Measurements from ENCODE around the gene PRRC2A. TPM values are rescaled to one million over a fixed set of nuclear protein-coding genes. Genes with fewer than 3 reads are reported as not detected.

PRRC2A gene
- total RNA-seq, 1 experiment from 2014 or later: 509 TPM

DNA sequence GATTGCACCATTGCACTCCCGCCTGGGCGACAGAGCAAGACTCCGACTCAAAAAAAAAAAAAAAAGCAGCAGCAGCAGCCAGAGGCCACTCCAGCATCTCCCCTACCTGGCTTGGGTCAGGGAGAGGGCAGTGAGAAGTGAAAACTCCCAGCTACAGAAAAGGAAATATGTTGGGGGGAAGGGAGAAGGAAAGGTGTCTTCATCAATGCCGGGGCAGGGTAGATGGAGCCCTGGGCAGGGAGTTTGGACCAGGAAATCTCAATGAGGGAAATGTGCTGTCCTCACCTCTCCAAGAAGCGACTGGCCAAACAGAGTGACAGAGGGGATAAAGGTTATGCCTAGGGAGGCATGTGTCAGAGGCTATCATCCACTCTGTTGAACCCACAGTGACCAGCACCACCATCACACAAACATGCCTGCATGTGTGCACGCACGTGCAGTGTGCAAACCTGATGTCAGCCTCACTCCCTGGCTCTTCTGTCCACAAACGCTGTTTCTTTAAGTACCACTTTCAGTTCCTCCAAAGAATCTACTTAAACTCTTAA lies 6.4 kb upstream of the PRRC2A start:
- TF ChIP-seq, protein P1, sequence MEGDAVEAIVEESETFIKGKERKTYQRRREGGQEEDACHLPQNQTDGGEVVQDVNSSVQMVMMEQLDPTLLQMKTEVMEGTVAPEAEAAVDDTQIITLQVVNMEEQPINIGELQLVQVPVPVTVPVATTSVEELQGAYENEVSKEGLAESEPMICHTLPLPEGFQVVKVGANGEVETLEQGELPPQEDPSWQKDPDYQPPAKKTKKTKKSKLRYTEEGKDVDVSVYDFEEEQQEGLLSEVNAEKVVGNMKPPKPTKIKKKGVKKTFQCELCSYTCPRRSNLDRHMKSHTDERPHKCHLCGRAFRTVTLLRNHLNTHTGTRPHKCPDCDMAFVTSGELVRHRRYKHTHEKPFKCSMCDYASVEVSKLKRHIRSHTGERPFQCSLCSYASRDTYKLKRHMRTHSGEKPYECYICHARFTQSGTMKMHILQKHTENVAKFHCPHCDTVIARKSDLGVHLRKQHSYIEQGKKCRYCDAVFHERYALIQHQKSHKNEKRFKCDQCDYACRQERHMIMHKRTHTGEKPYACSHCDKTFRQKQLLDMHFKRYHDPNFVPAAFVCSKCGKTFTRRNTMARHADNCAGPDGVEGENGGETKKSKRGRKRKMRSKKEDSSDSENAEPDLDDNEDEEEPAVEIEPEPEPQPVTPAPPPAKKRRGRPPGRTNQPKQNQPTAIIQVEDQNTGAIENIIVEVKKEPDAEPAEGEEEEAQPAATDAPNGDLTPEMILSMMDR (IDR thresholded peaks at IDR 0.05; ENCODE audit: unreplicated experiment): no peak
- intact Hi-C loops (cut with micrococcal nuclease; ENCODE audit: unreplicated experiment): no loop called here
- Mint-ChIP-seq H3K4me3 (ENCODE audit: low read depth, unreplicated experiment) (no peak overlapping the region), H3K36me3 (ENCODE audit: insufficient read depth, unreplicated experiment) (no peaks in the 10 kb centered on the region), H3K27ac (ENCODE audit: unreplicated experiment) (no peak overlapping the region), H3K27me3 (ENCODE audit: unreplicated experiment) (peaks cover 53% of the 10 kb centered on the region), H3K4me1 (ENCODE audit: low read depth, unreplicated experiment) (no peaks in the 10 kb centered on the region), H3K9me3 (ENCODE audit: low read depth, unreplicated experiment) (no peaks in the 10 kb centered on the region)
- CTCF ChIA-PET: interaction anchor here (1.1 kb wide), 1 partner anchor 16 kb away, joined by 4 read pairs; no protein-coding TSS in a partner anchor
- no peak for DNase-seq
- no TSS peak for BruUV-seq (replicated peaks)

DNA sequence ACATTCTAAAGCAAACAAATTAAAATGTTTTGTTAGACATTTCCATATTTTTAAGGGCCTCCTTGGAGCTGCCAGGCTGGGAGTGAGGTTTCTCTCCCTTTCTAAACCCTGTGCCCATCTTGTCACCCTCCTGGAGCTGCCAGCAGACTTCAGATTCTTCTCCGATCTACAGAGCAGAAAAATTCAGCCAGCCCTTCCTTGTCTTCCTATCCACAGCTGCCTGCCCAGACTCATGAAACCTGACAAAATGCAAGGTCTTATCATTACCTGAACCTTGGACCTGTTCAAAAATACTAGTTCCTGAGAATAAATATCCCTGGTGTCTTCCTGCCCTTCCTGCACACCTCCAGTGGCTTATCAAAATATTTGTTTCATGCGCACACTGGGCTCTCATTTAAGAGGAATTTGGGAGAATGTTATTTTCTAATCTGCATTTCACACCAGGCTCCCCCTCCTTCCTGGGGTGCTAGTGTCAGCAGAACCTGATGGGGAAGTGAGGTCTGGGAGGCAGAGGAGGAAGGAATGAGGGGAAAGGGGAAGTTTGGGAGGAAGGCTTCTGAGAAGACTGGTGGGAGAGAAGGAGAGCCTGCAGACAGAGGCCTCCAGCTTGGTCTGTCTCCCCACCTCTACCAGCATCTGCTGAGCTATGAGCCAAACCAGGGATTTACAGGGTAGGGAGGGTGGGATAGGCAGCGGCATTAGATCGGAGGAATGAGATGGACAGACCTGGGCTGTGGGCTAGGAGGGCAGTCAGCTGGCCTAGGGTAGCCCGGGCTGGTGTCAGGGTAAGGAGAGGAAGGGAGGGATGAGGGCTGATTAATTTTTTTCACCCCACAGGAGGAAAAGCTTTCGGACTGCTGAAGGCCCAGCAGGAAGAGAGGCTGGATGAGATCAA lies 5.6 kb upstream of the PRRC2A start, which contains the start of gene AIF1:
Gene AIF1, plus strand, starts transcription at position 551 of the 895 bp plus-strand sequence. Its CDS starts 96 bp downstream, at position 647.
- no peaks in the 10 kb centered on the region for H3K9me3 Mint-ChIP-seq (ENCODE audit: low read depth, unreplicated experiment)
- intact Hi-C loops (cut with micrococcal nuclease; ENCODE audit: unreplicated experiment): no loop called here
- no peak for DNase-seq
- TF ChIP-seq, protein P1 (IDR thresholded peaks at IDR 0.05; ENCODE audit: unreplicated experiment): no peak
- H3K4me3 Mint-ChIP-seq (ENCODE audit: low read depth, unreplicated experiment): no peak within 1 kb of the TSS
- H3K27ac Mint-ChIP-seq (ENCODE audit: unreplicated experiment): no peak within 1 kb of the TSS
- no TSS peak for BruUV-seq (replicated peaks)
- H3K27me3 Mint-ChIP-seq (ENCODE audit: unreplicated experiment): peaks cover 51% of the 10 kb centered on the region
- peaks cover 2% of the 10 kb centered on the region for H3K36me3 Mint-ChIP-seq (ENCODE audit: insufficient read depth, unreplicated experiment)
- H3K4me1 Mint-ChIP-seq (ENCODE audit: low read depth, unreplicated experiment): no peaks in the 10 kb centered on the region
- CTCF ChIA-PET: interaction anchor here (1.1 kb wide), 1 partner anchor 16 kb away, joined by 4 read pairs; no protein-coding TSS in a partner anchor

DNA sequence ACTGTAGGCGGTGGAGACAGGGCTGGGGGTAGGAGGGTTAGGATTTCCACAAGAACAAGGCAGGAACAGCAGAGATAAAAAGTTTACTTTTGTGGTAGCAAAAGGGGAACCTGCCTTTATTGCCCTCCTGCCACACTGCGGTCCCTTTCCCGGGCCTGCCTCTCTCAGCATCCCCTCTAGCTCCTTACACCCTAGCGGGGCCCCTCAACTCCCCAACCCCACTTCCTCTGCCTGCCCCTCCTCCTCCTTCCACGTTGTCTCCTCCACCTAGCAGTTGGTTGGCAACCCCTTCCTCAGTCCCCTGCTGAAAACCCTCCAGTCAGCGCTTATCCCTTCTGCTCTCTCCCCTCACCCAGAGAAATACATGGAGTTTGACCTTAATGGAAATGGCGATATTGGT lies 4.8 kb upstream of the PRRC2A start:
- DNase-seq: no peak
- TF ChIP-seq, protein P1 (IDR thresholded peaks at IDR 0.05; ENCODE audit: unreplicated experiment): no peak
- CTCF ChIA-PET: no interaction called here
- Mint-ChIP-seq H3K36me3 (ENCODE audit: insufficient read depth, unreplicated experiment) (peaks cover 10% of the 10 kb centered on the region), H3K9me3 (ENCODE audit: low read depth, unreplicated experiment) (no peaks in the 10 kb centered on the region), H3K27ac (ENCODE audit: unreplicated experiment) (no peak overlapping the region), H3K4me3 (ENCODE audit: low read depth, unreplicated experiment) (no peak overlapping the region), H3K4me1 (ENCODE audit: low read depth, unreplicated experiment) (no peaks in the 10 kb centered on the region), H3K27me3 (ENCODE audit: unreplicated experiment) (peaks cover 43% of the 10 kb centered on the region)
- intact Hi-C loops (cut with micrococcal nuclease; ENCODE audit: unreplicated experiment): no loop called here
- no TSS peak for BruUV-seq (replicated peaks)

DNA sequence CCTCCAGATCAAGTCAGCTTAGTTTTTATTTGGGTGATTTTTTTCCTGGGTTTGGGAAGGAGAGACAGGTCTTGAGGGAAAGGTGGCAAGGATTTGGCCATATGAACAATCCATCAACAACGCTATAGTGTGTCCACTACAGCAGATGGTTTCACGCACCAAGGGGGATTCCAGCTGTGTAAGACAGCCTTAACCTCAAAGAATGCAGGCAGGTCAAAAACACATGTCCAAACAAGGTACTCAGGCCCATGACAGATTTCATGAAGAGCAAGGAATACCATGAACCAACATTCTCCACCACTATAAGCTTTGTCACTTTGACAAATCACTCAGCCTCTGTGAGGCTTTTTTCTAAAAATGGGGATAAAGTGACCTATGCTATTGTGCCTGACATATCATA lies 3.5 kb upstream of the PRRC2A start:
- no peak for DNase-seq
- no peaks in the 10 kb centered on the region for H3K9me3 Mint-ChIP-seq (ENCODE audit: low read depth, unreplicated experiment)
- intact Hi-C loops (cut with micrococcal nuclease; ENCODE audit: unreplicated experiment): no loop called here
- CTCF ChIA-PET: no interaction called here
- peaks cover 4% of the 10 kb centered on the region for H3K4me1 Mint-ChIP-seq (ENCODE audit: low read depth, unreplicated experiment)
- peaks cover 32% of the 10 kb centered on the region for H3K27me3 Mint-ChIP-seq (ENCODE audit: unreplicated experiment)
- BruUV-seq (replicated peaks): no TSS peak
- H3K27ac Mint-ChIP-seq (ENCODE audit: unreplicated experiment): no peak overlapping the region
- peaks cover 23% of the 10 kb centered on the region for H3K36me3 Mint-ChIP-seq (ENCODE audit: insufficient read depth, unreplicated experiment)
- TF ChIP-seq, protein P1 (IDR thresholded peaks at IDR 0.05; ENCODE audit: unreplicated experiment): no peak
- H3K4me3 Mint-ChIP-seq (ENCODE audit: low read depth, unreplicated experiment): no peak overlapping the region

Data from Calu3 (cell line).